Stimulated activated CD8-positive, alpha-beta memory T cell treated with anti-CD3 and anti-CD28 coated beads, Interleukin-7, amount 100 ng/mL, for 48 hours (primary cell): Measurements from ENCODE around the gene LHFPL6.

Experiments
- DNase-seq, 2 donors: peaks; one replicate each; pipeline ENCODE4 v3.0.0-alpha.2; 2020; ENCODE audit warnings: low read depth in 1 of 2; ENCODE audit errors: extremely low read depth in 1 of 2

The LHFPL6 gene

GRCh38 chr13:39521701-39522100 is 81.3 kb downstream of the LHFPL6 start:
- no peak for DNase-seq

DNA sequence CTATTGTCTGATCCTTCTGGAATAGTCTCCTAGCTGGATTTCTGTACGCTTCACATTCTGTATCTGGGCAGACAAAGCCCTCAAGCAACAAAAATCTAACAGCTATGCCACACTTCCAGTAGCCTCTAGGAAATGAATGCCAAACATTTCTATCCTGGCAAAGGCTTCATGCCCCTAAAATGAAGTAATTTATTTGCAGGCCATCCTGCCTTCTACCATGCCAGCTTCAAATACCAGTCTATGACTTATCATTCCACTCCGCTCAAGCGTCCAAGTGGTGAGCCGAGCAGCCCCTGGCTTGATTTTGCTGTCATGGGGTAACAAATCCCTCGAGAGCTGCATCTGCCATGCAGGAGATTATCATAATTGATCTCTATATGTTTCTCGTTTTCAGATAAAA is 86.9 kb downstream of the LHFPL6 start:
- no peak for DNase-seq

GRCh38 chr13:39515224-39515714 is 87.7 kb downstream of the LHFPL6 start:
- DNase-seq: no peak

DNA sequence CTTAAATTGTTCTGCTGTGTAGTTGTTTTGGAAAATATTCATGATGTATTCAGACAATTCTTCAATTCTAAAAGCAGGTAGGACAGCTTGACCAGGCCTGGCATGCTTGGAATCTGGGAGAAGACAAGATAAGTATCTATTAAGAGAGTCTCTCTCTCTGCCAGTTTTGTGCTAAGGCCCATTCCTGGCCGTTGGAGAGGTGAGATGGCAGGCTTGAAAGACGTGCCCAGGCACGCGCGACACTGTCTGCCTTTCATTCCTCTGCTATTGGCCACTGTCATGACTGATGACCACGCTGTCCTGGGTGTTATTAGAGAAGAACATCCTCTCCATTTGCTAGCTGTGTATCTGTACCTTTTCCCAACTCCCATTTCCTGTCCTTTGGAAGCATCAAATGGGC is 90.3 kb downstream of the LHFPL6 start:
- DNase-seq: no peak

GRCh38 chr13:39510316-39510695 is 92.7 kb downstream of the LHFPL6 start:
- DNase-seq: no peak

DNA sequence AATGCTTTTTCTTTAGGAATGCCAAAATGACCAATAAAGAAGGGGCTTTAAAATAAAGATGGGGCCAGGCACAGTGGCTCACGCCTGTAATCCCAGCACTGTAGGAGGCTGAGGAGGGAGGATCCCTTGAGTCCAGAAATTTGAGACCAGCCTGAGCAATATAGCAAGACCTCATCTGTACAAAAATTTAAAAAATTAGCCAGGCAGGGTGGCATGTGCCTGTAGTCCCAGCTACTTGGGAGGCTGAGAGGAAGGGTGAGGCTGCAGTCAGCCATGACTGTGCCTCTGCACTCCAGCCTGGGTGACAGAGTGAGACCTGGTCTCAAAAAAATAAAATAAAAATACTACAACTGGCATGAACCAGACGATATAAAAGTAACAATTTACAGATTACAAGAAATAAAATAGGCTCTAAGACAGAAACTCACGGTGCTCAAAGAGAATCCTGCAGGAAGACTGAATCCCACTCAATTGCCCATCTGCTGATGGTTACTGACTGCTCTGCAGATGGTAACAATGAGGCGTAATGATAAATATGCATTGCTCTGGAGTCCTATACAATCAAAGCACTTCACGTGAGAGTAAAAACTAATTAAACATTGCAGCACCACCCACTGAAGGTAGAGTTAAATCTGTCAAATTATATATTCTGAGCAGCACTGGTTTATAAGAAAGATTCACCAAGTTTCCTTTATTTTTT is 93.2 kb downstream of the LHFPL6 start:
- DNase-seq: no peak

GRCh38 chr13:39506559-39507390 is 96.2 kb downstream of the LHFPL6 start:
- DNase-seq: no peak

- DNase-seq: no peak
Measured at GRCh38 chr13:39505151-39505550, 97.8 kb downstream of the LHFPL6 start.

DNA sequence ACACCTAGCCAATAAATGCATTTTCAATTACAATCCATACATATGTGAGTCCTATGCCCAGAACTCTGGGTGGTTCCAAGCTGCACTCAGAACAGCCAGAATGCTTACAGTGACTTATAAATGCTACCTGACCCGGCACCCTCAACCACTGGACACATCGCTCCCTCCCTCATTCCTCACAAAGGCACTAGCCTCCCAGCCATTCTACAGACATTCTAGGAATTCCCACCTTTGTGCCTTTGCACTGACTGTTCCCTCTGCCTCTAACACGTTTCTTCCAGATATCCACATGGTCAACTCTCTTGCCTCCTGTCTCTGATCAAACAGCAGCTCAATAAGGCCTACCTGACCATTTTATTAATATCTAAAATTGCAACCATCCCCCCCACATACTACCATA is 99.9 kb downstream of the LHFPL6 start:
- no peak for DNase-seq

DNA sequence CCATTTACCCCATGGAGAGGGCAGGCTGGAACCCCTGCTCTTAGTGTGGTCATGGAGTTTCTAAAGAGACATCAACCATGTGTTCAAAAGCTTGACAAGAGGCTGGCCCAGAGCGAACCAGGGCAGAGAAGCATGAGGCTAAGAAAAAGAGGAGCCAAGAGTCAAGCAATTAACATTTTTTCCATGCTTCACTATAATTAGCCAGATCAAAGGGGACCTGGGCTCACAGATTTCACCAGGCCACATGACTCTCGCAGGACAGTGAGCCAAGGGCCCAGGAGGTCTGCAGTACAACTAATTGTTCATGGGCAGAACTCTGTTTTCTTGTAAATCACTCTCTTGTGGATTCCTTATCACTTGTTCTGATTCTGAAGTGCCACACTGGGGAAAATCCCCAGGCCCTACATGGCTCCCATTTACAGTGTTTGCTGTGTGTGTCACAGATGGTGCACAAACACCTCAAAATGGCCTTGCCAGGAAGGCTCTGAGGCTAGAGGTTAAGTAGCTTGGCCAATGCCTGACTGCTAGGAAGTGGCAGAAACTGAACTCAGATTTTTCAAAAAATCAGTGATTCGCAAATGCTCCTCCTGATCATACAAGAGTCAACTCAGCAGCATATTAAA is 101.2 kb downstream of the LHFPL6 start:
- DNase-seq: no peak

GRCh38 chr13:39499604-39500003 is 103.4 kb downstream of the LHFPL6 start:
- DNase-seq: no peak

GRCh38 chr13:39498471-39499114 is 104.4 kb downstream of the LHFPL6 start:
- no peak for DNase-seq

DNA sequence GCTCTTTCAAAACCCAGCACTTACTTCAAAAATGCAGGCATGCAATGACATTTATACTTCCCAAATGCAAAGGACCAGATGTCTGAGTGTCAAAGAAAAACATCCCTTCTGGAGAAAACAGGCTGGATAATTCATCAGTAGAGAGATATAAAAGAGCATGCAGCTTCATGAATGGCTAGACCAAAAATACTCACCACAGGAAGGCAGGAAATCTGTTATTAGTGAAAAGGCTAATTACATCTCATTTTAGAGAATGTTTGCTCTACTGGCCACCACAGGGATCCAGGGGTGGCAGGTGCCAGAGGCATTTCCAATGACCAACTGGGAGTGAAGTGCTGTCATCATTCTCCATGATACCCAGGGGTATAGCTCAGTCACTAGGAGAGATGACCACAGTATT is 106.5 kb downstream of the LHFPL6 start:
- DNase-seq: no peak

- no peak for DNase-seq
Measured at GRCh38 chr13:39494633-39495032, 108.4 kb downstream of the LHFPL6 start.

DNA sequence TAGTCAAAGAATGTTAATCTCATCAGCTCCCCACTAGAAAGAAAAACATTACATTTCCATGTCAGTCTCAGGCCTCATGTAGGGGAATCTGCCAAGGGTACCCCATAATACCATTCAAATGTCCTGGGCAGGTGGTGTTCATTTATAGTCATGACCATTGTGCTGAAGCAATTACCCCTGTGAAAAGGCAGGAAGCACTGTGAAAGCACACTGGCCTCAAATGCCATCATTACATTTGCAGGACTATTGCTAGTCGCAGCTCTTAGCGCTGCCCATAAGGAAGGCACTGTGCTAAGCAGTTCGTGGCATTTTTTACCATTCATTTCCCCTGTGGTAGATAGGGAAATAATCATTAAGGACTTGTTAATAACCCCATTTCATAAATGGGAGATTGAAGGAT is 109.0 kb downstream of the LHFPL6 start:
- no peak for DNase-seq

GRCh38 chr13:39490136-39490535 is 112.9 kb downstream of the LHFPL6 start:
- DNase-seq: no peak

- no peak for DNase-seq
Measured at GRCh38 chr13:39486758-39487157, 116.2 kb downstream of the LHFPL6 start.

GRCh38 chr13:39485314-39485700 is 117.7 kb downstream of the LHFPL6 start:
- no peak for DNase-seq

DNA sequence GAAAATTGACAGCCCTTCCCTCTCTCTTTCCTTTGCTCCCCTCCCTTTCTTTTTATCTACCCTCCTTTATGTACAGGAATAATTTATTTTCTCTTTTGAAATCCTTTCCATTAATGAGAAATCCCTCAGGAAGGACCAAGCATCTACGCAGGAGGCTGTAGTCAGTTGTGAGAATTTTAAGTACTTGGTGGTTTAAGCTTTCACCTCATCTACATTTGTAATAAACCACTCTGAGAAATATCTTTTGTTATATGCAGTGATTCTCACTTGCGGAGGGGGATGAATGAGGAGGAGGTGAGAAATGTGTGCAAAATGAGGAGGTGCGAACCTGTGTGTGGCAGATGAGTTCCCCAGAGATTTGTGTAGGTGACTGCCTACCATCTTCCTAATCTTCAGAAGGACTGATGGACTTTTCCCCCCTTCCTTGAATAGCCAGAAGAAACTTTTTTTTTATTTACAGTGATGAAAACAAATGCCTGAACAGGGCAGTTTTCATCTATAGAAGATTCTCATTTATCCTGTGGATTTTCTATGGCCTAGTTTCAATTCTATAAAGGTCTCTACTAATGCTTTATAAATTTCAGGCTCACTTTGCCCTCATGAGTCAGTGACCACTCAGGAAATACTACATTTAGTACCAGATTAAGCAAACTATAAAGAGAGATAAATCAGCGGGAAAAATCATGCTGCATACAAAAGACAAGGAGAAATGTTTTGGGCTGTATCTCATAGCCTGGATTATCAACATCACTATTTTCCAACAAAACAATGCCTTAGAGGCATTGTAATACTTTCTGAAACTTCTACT is 118.3 kb downstream of the LHFPL6 start:
- DNase-seq: no peak

GRCh38 chr13:39483326-39483725 is 119.7 kb downstream of the LHFPL6 start:
- no peak for DNase-seq
